Measurements from ENCODE around the gene IFITM5.
A peak's percentile ranks its signal among the peaks of the same experiment; 100 is the strongest.

Gene IFITM5

DNA sequence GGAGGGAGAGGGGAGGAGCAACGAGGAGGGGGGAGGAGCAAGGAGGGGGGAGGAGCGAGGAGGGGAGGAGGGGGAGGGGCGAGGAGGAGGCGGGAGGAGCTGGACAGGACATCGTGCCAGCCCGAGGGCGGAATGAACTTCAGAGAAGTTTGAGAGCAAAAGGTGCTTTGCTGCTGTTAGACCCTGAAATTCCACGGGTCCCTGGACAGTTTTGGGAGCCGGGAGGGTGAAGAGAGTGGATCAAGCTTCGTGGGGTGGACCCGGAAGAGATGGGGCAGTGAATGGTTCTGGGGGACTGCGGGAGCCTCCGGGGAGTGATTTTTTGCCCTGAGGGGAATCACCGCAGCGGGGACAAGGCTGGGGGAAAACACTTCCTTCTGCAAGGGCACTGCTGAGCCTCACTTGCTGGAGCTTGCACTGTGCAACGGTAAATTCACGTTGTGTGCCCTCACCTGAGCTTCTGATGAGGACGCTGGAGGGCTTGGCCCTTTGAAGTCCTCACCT is 31.8 kb downstream of the IFITM5 start:
- no peak for DNase-seq (ENCODE audit: low read depth in 2 of 2)

DNA sequence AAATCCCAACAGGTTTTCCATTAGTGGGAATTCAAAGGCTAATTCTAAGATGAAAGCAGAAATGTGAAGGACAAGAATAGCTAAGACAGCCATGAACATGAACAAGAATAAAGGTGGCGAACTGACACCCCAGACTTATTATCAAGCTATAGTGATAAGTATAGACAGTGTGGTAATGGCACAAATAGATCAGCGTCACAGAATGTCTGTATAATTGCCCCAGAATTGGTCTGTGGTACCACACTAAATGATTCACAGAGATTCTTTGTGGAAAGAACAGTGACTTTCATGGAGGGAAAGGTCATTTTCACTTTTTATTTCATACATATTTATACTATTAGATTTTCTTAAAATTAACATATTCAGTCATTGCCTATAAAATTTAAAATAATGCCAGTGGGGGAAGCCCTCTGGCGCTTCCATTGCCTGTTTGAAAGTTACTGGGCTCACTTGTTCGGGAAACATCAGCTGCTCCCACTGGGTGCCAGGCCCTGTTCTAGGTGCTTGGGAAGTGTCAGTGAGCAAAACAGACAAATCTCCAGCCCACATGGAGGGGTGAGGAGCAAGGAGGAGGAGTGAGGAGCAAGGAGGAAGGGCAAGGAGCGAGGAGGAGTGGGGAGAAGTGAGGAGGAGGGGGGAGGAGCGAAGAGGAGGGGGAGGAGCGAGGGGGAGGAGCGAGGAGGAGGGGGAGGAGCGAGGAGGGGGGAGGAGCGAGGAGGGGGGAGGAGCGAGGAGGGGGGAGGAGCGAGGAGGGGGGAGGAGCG is 32.5 kb downstream of the IFITM5 start:
- DNase-seq (ENCODE audit: low read depth in 2 of 2): no peak

DNA sequence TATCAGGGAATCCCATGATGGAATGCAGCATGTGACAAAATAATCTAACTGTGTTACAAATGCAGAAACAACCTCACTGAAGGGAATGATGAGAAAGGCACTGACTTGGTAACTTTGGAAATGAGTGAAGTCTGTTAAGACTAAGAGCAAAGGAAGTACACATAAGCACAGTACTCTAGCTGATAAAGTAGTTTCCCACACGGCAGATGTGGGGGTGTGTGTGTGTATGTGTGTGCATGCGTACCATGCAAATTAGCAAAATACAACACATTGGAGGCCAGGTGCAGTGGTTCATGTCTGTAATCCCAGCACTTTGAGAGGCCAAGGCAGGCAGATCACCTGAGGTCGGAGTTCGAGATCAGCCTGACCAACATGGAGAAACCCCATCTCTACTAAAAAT is 37.7 kb downstream of the IFITM5 start:
- no peak for DNase-seq (ENCODE audit: low read depth in 2 of 2)

DNA sequence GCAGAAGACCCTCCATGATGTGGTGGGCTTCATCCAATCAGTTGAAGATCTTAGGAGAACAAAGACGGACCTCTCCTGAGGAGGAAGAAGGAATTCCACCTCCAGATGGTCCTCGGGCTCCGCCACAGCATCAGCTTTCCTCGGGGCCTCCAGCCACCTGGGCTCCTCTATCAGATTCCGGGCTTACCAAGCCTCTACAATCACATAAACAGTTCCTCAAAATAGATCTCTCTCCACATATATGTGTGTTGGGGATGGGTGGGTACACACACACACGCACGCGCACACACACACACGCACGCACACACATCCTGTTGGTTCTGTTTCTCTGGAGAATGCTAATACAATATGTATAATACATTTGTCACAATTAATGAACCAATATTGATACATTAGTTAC is 39.9 kb downstream of the IFITM5 start:
- no peak for DNase-seq (ENCODE audit: low read depth in 2 of 2)

DNA sequence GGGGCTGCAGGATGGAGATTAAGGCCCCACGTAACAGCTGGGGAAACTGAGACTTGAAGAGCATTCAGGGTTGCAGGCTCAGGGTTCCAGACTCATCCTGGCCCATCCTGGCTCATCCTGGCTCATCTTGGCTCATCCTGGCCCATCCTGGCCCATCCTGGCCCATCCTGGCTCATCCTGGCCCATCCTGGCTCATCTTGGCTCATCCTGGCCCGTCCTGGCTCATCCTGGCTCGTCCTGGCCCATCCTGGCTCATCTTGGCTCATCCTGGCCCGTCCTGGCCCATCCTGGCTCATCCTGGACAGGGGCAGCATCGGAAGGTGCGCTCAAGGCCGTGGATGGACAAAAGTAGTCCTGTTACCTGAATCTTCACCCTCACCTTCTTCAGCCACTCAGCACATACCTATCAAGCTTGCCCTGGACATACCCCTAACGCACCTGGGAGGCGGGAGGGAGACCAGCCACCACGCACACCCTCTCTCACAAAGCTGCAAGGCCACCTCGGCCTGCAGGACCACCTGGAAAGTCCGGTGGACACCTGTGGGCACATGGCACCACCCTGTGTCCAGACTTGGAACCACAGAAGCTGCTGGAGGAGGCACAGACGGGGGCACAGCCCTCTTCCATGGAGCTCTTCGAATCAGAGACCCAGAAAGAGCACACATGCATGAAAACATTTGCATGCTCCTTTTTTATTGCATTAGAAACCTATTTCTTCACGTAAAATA is 41.4 kb downstream of the IFITM5 start:
- DNase-seq (ENCODE audit: low read depth in 2 of 2): no peak

DNA sequence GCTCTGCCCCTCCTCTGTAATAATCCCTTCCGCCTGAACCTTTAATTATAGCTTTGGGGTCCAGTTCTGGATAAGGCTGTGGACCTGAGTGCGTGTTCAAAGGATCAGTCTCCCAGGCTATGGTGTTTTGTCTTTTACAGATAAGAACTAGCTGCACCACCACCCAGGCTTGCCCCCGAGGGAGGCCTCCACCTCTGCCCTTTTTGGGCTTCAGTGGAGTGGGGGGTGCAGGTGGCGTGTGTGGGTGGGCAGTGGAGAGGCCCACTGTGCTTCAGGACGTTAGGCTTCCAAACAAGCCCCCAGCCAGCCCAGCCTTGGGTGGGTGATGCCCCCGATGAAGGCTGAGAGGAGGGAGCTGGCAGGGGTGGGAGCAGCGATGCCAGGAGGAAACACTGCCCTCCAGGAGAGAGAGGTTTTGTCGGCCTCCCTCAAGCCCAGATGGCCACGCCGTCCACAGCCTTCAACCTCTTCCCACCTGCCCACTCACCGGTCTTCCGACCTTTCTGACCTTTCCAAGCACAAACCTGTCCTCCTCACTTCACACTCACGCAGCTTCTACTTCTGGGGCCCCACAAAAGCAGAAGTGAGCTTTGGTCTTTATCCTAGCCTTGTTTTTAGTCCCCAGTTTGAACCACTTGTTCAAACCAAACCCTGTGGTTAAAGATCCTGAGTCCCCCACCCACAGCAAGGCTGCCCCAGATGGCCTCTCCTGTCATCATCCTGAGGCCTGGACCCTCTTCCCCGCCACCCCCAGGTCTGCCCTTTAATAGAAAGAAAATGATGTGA is 42.2 kb downstream of the IFITM5 start:
- DNase-seq (ENCODE audit: low read depth in 2 of 2): no peak

DNA sequence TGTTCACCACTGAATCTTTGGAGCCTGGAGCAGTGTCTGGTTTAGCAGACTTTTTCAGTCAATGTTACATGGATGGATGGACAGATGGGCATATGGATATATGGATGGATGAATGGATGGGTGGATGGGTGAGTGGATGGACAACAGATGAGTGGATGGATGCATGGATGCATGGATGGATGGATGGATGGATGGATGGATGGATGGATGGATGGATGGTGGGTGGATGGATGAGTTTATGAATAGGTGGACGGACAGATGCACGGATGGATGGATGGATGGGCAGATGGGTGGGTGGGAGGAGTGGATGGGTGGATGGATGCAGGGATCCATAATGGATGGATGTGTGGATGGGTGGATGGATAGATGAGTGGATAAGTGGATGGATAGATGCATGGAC is 43.5 kb downstream of the IFITM5 start:
- no peak for DNase-seq (ENCODE audit: low read depth in 2 of 2)

DNA sequence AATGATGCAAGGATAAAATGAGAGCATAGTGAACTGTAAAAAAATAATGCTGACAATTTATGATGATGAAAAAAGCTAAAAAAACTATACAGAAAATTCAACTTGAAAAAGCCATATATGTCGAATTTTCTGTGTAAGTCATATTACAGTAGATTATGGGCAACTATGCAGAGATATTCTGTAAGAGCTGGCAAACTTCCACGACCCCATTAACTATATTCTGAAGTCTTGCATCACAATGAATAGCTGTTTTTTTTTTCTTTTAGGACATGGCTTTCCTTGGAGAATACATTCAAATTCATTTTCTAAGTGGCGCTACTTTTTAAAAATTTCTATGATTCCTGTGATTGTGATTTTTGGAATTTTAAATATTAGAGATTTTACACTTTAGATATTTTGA is 44.1 kb downstream of the IFITM5 start:
- no peak for DNase-seq (ENCODE audit: low read depth in 2 of 2)

DNA sequence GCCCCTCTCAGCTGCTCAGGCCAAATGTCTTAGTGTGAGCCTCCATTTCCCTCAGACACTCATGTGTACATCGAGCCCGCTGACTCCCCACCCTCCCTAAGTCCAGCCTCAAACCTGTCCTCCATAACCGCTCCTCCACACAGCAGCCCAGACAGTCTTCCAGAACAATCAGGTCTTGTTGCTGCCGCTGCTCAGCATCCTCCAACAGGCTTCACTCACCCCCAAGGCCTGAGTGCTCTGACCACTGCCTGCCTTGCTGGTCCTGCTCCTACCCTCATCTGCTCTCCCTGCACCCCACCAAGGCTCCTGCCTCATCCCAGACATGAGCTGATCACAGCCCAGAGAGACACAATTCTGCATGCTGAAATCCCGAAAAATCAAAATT is 45.4 kb downstream of the IFITM5 start:
- no peak for DNase-seq (ENCODE audit: low read depth in 2 of 2)

DNA sequence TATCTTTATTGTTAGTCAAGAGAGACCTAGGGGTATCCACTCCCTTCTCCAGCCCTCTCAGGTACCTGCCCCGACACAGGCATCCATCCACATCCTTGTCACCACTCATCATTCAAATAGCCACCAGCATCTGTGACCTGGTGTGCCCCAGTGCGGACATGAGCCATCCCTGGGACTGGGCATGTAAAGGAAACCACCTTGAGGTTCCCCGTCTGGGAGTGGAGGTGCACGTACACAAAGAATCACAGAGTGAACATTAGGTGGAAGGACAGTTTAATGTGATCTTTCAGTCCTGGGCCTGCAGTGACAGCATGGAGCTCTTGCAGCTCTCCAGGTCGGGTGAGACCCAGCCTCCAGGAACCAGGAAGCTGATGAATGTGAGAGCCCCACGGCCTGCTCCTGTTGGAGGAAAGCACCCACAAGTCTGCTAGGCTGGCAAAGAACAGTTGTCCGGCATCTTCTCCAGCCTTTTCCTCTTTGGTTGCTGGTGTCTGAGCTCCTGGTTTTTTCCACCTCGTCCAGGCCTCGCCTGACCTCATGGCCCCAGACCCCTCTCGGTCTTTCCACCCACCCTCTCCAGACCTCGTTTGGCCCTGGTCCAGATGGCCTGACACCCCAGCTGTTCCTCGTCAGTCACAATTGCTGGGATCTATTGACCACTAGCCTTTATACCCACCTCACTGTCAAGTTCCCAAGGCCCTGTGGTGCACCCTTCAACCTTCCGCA is 46.0 kb downstream of the IFITM5 start:
- no peak for DNase-seq (ENCODE audit: low read depth in 2 of 2)

DNA sequence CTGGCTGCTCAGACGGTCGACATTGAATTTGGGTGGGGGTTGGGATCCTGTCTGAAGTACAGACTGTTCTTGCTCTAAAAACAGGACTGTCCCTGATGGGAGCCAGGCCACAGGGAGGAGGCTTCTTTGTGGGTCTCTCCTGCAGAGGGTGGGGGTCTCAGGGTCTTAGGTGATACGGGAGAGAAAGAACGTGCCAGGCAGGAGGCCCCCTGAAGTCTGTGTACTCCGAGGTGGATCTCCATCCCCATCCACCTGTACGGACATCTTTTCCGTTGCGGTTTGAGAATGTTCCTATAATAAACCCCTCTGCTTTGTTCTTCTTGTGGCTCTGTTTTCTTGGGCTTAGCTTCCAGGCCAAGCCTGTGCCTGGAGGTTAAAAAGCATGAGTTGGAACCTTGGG is 46.7 kb downstream of the IFITM5 start:
- DNase-seq (ENCODE audit: low read depth in 2 of 2): no peak

DNA sequence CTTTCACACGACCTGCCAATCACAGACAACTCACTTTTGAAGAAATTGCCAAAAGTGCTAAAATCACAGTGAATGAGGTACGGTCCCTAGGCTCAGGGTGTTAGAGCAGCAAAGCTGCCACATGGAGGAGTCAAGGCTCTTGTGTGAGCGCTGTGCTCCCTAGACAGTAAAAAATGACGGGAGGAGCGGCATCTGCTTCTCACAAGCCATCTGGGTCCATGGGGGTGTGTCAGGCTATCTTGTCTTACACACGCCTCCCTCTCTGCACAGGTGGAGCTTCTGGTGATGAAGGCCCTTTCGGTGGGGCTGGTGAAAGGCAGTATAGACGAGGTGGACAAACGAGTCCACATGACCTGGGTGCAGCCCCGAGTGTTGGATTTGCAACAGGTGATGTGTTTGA is 47.8 kb downstream of the IFITM5 start:
- DNase-seq (ENCODE audit: low read depth in 2 of 2): no peak

DNA sequence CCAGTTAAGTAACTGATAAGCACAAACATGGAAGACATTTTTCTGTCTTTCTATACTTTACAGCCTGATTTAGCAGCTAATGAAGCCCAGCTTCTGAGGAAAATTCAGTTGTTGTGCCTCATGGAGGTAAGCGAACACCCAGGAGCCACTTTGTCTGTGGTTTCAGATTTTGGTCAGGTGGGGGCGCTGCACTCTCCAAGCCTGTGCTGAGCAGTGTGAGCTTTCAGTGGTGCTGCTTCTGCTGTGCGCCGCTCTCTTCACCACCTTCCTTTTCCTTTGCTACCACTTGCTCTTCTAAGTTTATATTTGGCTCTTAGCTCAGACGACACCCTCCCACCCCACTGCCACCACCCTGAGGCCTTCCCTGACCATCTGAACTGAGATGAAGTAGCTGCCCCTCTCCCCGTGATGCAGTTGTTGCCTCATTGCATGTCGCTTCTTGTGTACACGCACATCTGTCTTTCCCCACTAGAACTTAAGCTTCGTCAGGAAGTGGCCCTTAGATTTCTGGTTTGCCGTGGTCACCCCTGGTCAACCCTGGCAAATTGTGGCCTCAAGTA is 48.5 kb downstream of the IFITM5 start:
- DNase-seq (ENCODE audit: low read depth in 2 of 2): peak; percentile 62 to 71

DNA sequence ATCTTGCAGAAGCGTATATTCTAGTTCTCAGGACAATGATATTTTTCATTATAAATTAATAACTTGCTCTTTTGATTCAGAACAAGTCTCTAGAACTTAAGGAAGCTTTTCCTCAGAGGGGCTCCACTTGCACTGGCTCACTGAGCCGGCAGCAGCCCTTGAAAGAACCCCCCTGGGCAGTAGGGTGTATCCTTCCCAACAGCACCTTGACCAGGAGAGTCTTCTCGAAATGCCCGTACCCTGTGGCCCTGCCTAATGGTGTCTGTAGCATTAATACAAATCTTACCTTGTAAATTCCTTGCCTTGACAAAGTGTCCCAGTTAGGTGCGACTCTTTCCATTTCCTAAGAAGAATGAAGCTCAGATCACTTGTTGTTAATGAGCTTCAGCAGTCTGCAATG is 49.1 kb downstream of the IFITM5 start:
- DNase-seq (ENCODE audit: low read depth in 2 of 2): no peak

DNA sequence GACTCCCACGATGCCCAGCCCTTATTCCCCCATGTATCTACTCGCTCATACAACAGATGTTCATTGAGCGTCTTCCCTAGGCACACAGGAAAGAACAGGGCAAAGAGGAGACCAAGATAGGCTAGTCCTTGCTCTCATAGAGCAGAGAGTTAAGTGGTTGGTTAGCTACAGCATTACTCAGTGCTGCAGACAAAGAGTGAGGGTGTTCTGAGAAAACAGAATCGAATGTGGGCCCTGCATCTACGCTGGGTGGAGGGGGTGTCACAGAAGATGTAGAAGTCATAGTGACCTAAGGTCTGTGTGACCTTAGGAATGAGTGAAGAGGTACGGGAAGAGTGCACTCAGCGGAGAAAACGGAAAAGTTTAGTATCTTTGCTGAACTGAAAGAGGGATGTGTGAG is 50.3 kb downstream of the IFITM5 start:
- DNase-seq (ENCODE audit: low read depth in 2 of 2): no peak

Measured in stimulated activated CD8-positive, alpha-beta memory T cell treated with anti-CD3 and anti-CD28 coated beads, Interleukin-7, amount 100 ng/mL, for 4 hours (primary cell).